ENCODE results near the gene RIOK1.
"Not testable (repeated sequence)": the region's sequence is repeated elsewhere in the genome, so short reads cannot be mapped to it uniquely, and the experiment has no call there.

RIOK1 gene

DNA sequence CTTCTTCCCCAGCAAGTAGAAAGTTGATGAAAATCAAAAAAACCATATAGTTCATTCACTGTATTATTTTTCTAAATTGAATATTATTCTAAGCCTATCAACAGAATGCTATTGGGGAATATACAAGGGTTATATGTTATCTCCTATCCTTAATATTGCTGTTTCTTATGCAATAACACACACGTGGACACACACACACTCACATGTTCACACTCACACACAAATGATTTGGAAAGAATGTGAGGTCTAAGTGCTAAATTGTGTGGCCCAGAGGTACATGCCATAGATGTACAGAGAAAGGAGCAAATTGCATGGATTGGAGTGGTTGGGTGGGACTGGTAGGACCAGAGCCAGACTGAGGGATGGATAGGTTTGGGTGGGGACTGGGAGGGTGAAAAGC, 45.1 kb downstream of the RIOK1 start:
- H3K27ac ChIP-seq = no peak overlapping the region

GRCh38 chr6:7438011-7438410, 48.4 kb downstream of the RIOK1 start:
- no peak for DNase-seq (ENCODE audit: low read depth, low spot score)
- H3K27ac ChIP-seq = no peak overlapping the region

More for the DNA sequence above, 45.1 kb downstream of the RIOK1 start:
- no peak for DNase-seq (ENCODE audit: low read depth, low spot score)

- no peak overlapping the region for H3K27ac ChIP-seq
- no peak for DNase-seq (ENCODE audit: low read depth, low spot score)
Measured at GRCh38 chr6:7439228-7439627, 49.6 kb downstream of the RIOK1 start.

GRCh38 chr6:7440476-7440875, 50.9 kb downstream of the RIOK1 start:
- no peak for DNase-seq (ENCODE audit: low read depth, low spot score)
- H3K27ac ChIP-seq = no peak overlapping the region

GRCh38 chr6:7441048-7441775, 51.6 kb downstream of the RIOK1 start:
- DNase-seq (ENCODE audit: low read depth, low spot score) = no peak

GRCh38 chr6:7442467-7442866, 52.9 kb downstream of the RIOK1 start:
- no peak for DNase-seq (ENCODE audit: low read depth, low spot score)

More at GRCh38 chr6:7441048-7441775, 51.6 kb downstream of the RIOK1 start:
- no peak overlapping the region for H3K27ac ChIP-seq

GRCh38 chr6:7445101-7445500, 55.5 kb downstream of the RIOK1 start:
- no peak overlapping the region for H3K27ac ChIP-seq
- DNase-seq (ENCODE audit: low read depth, low spot score) = no peak

More at GRCh38 chr6:7442467-7442866, 52.9 kb downstream of the RIOK1 start:
- H3K27ac ChIP-seq = no peak overlapping the region

GRCh38 chr6:7445885-7446461, 56.4 kb downstream of the RIOK1 start:
- H3K27ac ChIP-seq = peak overlapping the region; percentile 73

GRCh38 chr6:7446619-7447325, 57.2 kb downstream of the RIOK1 start:
- peak overlapping the region; percentile 73 for H3K27ac ChIP-seq
- peak; percentile 86 for DNase-seq (ENCODE audit: low read depth, low spot score)

More at GRCh38 chr6:7445885-7446461, 56.4 kb downstream of the RIOK1 start:
- DNase-seq (ENCODE audit: low read depth, low spot score) = no peak

- no peak for DNase-seq (ENCODE audit: low read depth, low spot score)
- H3K27ac ChIP-seq = no peak overlapping the region
Measured at GRCh38 chr6:7448232-7448631, 58.6 kb downstream of the RIOK1 start.

GRCh38 chr6:7449018-7449417, 59.4 kb downstream of the RIOK1 start:
- DNase-seq (ENCODE audit: low read depth, low spot score) = no peak
- H3K27ac ChIP-seq = no peak overlapping the region

- no peak overlapping the region for H3K27ac ChIP-seq
- no peak for DNase-seq (ENCODE audit: low read depth, low spot score)
Measured at GRCh38 chr6:7451326-7451725, 61.7 kb downstream of the RIOK1 start.

DNA sequence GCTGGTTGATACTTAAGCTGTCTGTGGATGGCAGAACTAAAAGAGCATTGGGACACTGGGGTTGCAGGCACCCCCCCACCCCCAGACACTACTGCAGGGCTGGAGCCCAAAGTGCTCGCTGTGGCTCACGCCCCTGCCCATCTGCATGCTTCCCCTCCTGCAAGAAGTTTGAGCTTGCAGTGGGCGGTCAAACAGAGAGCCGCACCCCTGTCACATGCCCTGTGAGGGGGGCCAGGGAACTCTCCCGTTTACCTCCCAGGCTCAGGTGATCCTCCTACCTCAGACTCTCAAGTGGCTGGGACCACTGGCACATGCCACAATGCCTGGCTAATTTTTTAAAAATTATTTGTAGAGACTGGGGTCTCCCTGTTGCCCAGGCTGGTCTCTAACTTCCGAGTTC, 63.3 kb downstream of the RIOK1 start:
- no peak for DNase-seq (ENCODE audit: low read depth, low spot score)
- no peak overlapping the region for H3K27ac ChIP-seq

- no peak for DNase-seq (ENCODE audit: low read depth, low spot score)
- no peak overlapping the region for H3K27ac ChIP-seq
Measured at GRCh38 chr6:7454696-7455358, 65.2 kb downstream of the RIOK1 start.

DNA sequence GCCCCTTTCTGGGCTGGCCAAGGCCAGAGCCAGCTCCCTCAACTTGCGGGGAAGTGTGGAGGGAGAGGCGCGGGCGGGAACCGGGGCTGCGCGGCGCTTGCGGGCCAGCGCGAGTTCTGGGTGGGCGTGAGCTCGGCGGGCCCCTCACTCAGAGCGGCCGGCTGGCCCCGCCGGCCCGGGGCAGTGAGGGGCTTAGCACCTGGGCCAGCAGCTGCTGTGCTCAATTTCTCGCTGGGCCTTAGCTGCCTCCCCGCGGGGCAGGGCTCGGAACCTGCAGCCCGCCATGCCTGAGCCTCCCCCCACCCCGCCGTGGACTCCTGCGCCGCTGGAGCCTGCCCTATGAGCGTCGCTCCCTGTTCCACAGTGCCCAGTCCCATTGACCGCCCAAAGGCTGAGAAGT, 66.7 kb downstream of the RIOK1 start:
- H3K27ac ChIP-seq; DNase-seq (ENCODE audit: low read depth, low spot score): not testable (repeated sequence)

GRCh38 chr6:7461416-7461815, 71.8 kb downstream of the RIOK1 start:
- H3K27ac ChIP-seq = no peak overlapping the region
- DNase-seq (ENCODE audit: low read depth, low spot score) = no peak

DNA sequence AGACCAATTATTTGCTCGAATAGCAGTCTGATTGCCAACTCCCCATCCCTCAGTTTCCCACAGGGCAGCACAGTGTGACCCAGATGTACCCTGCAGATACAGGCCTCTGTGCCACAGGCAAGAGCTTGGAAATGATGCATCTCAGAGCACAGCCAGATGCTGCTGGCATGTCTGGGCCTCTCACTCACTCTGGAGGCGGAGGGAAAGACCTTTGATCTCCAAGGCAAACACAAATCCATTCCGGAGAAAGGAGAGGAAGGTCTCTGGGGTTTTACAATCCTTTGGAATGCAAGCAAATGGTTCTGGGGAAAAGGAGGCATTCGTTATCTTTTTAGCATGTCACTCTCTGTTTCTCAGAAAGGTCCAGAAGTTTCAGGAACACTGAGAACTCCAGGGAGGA, 74.2 kb downstream of the RIOK1 start:
- H3K27ac ChIP-seq = peak overlapping the region; percentile 34
- no peak for DNase-seq (ENCODE audit: low read depth, low spot score)

DNA sequence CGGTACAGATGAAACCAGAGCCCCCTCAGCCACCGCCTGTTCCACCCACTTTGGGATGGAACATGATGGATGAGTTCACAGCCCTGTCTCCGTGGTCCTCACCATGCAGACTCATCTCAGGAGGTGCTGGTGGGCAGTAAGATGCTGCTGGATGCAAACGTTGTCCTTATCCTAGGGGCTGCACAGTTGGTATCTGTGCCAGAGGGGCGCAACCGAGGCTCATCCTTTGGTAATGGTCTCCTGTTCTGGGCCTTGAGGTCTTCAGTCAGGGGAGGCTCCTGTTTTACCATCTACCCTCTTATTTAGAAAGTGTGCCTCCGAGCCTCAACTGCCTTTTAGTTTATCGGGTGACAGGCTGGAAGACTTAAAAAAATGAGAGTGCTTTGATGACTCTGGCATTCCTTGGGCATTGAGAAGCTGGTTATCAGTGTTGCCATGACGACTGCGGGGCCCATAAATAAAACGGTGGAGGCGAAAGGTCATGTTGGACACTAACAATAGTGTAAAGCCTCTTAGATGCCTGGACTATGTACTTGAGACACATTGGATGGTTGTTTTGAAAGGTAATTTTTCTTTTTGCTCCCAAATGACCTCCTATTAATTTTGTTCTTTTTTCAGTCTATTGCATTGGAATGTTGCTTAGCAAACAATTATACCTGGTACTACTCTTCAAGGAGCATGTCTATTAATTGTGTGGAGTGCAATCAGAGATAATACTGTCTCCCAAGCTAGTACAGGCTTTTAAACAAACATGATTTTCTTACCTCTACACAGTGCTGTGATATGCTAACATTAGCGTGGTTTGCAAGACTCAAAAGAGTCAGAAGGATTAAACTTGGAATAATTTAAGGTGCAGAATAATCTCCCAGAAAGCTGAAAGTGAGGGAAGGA, 77.6 kb downstream of the RIOK1 start:
- H3K27ac ChIP-seq = no peak overlapping the region
- DNase-seq (ENCODE audit: low read depth, low spot score) = no peak
